ENCODE data around the gene ANKDD1A. TPM values are rescaled to one million over a fixed set of nuclear protein-coding genes. Genes with fewer than 3 reads are reported as not detected.

The ANKDD1A gene
- total RNA-seq, 1 experiment from 2014 or later, result 6.1 TPM

DNA sequence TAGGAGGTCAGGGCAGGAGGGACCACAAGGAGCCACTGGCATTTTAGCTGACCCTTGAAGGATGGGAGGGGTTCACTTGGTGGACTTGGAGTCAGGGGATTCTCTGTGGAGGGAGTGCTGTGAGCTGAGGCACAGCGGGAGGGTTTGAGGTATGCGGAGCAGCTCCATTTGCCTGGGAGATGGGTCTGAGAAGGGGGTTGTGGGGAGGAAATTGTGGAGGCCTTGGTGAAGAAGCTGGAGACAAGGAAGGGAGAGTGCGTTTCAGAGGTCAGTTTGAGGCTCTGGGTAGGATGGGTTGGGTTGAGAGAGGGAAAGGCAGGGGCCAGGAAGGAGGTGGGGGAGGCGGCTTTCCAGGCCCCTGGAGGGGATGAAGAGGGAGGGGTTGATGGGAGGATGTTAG lies 49.7 kb upstream of the ANKDD1A start (continued):
- TF ChIP-seq, protein P1, sequence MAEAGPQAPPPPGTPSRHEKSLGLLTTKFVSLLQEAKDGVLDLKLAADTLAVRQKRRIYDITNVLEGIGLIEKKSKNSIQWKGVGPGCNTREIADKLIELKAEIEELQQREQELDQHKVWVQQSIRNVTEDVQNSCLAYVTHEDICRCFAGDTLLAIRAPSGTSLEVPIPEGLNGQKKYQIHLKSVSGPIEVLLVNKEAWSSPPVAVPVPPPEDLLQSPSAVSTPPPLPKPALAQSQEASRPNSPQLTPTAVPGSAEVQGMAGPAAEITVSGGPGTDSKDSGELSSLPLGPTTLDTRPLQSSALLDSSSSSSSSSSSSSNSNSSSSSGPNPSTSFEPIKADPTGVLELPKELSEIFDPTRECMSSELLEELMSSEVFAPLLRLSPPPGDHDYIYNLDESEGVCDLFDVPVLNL (CRISPR knock-in tag; IDR thresholded peaks at IDR 0.05; ENCODE audit: borderline replicate concordance, low read depth), result no peak
- no peak for TF ChIP-seq ZNF671 (CRISPR knock-in tag; IDR thresholded peaks at IDR 0.05)
- TF ChIP-seq RELA (CRISPR knock-in tag; IDR thresholded peaks at IDR 0.05; ENCODE audit: borderline replicate concordance), result no peak
- no peak for TF ChIP-seq ZNF219 (CRISPR knock-in tag; IDR thresholded peaks at IDR 0.05; ENCODE audit: borderline replicate concordance)
- TF ChIP-seq, protein P2, sequence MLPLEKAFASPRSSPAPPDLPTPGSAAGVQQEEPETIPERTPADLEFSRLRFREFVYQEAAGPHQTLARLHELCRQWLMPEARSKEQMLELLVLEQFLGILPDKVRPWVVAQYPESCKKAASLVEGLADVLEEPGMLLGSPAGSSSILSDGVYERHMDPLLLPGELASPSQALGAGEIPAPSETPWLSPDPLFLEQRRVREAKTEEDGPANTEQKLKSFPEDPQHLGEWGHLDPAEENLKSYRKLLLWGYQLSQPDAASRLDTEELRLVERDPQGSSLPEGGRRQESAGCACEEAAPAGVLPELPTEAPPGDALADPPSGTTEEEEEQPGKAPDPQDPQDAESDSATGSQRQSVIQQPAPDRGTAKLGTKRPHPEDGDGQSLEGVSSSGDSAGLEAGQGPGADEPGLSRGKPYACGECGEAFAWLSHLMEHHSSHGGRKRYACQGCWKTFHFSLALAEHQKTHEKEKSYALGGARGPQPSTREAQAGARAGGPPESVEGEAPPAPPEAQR (CRISPR knock-in tag; IDR thresholded peaks at IDR 0.05), result no peak
- TF ChIP-seq, protein P3, sequence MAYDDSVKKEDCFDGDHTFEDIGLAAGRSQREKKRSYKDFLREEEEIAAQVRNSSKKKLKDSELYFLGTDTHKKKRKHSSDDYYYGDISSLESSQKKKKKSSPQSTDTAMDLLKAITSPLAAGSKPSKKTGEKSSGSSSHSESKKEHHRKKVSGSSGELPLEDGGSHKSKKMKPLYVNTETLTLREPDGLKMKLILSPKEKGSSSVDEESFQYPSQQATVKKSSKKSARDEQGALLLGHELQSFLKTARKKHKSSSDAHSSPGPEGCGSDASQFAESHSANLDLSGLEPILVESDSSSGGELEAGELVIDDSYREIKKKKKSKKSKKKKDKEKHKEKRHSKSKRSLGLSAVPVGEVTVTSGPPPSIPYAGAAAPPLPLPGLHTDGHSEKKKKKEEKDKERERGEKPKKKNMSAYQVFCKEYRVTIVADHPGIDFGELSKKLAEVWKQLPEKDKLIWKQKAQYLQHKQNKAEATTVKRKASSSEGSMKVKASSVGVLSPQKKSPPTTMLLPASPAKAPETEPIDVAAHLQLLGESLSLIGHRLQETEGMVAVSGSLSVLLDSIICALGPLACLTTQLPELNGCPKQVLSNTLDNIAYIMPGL (CRISPR knock-in tag; IDR thresholded peaks at IDR 0.05), result no peak

DNA sequence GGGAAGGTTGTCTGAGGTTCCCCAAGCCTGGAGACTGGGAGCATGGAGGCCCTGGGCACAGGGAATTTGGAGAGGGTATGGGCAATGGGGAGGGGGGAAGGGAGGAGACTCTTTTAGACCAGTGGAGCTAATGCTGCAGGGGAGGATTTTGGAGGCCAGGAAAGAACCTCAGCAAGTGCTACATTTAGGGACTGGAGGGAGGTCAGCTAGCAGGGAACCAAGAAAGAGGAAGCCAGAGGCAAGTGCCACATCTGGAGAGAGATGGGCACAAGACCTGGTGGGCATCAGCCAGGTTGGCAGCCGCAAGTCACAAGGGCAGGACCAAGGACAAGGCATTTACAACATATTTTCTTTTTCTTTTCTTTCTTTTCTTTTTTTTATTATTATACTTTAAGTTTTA lies 49.3 kb upstream of the ANKDD1A start:
- Mint-ChIP-seq H3K4me1 (peaks cover 52% of the 10 kb centered on the region), H3K9me3 (no peaks in the 10 kb centered on the region), H3K36me3 (peaks cover 33% of the 10 kb centered on the region), H3K27me3 (ENCODE audit: low read depth) (no peaks in the 10 kb centered on the region), H3K4me3 (no peak overlapping the region), H3K27ac (no peak overlapping the region; the same call in 1 of the 2 replicates)
- no peak for DNase-seq (ENCODE audit: low spot score)
- CTCF ChIA-PET, result interaction anchor here (1.1 to 2.2 kb wide), 7 partner anchors 22 to 52 kb away, joined by 3 to 10 read pairs (median 4); no protein-coding TSS in a partner anchor
- POLR2A ChIA-PET, result interaction anchor here (1.5 kb wide), 1 partner anchor 11 kb away, joined by 5 read pairs; no protein-coding TSS in a partner anchor
- ATAC-seq, result no peak
- TF ChIP-seq JUN (CRISPR knock-in tag; IDR thresholded peaks at IDR 0.05), result no peak
- TF ChIP-seq, protein P4, sequence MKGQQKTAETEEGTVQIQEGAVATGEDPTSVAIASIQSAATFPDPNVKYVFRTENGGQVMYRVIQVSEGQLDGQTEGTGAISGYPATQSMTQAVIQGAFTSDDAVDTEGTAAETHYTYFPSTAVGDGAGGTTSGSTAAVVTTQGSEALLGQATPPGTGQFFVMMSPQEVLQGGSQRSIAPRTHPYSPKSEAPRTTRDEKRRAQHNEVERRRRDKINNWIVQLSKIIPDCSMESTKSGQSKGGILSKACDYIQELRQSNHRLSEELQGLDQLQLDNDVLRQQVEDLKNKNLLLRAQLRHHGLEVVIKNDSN (CRISPR knock-in tag; IDR thresholded peaks at IDR 0.05), result no peak
- TF ChIP-seq EMX1 (CRISPR knock-in tag; IDR thresholded peaks at IDR 0.05), result no peak
- TF ChIP-seq SP1 (CRISPR knock-in tag; conservative IDR thresholded peaks at IDR 0.05), result no peak
- TF ChIP-seq, protein P5, sequence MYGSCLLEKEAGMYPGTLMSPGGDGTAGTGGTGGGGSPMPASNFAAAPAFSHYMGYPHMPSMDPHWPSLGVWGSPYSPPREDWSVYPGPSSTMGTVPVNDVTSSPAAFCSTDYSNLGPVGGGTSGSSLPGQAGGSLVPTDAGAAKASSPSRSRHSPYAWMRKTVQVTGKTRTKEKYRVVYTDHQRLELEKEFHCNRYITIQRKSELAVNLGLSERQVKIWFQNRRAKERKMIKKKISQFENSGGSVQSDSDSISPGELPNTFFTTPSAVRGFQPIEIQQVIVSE (CRISPR knock-in tag; IDR thresholded peaks at IDR 0.05; ENCODE audit: borderline replicate concordance), result no peak
- TF ChIP-seq FOXP1 (CRISPR knock-in tag; IDR thresholded peaks at IDR 0.05; ENCODE audit: borderline replicate concordance), result no peak
- TF ChIP-seq, protein P6, sequence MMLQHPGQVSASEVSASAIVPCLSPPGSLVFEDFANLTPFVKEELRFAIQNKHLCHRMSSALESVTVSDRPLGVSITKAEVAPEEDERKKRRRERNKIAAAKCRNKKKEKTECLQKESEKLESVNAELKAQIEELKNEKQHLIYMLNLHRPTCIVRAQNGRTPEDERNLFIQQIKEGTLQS (CRISPR knock-in tag; conservative IDR thresholded peaks at IDR 0.05), result no peak
- TF ChIP-seq TEAD4 (CRISPR knock-in tag; IDR thresholded peaks at IDR 0.05), result no peak
- TF ChIP-seq, protein P3 (CRISPR knock-in tag; IDR thresholded peaks at IDR 0.05), result no peak
- TF ChIP-seq MYBL2 (CRISPR knock-in tag; IDR thresholded peaks at IDR 0.05), result no peak
- TF ChIP-seq, protein P7, sequence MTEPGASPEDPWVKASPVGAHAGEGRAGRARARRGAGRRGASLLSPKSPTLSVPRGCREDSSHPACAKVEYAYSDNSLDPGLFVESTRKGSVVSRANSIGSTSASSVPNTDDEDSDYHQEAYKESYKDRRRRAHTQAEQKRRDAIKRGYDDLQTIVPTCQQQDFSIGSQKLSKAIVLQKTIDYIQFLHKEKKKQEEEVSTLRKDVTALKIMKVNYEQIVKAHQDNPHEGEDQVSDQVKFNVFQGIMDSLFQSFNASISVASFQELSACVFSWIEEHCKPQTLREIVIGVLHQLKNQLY (CRISPR knock-in tag; IDR thresholded peaks at IDR 0.05), result no peak
- TF ChIP-seq, protein P8, sequence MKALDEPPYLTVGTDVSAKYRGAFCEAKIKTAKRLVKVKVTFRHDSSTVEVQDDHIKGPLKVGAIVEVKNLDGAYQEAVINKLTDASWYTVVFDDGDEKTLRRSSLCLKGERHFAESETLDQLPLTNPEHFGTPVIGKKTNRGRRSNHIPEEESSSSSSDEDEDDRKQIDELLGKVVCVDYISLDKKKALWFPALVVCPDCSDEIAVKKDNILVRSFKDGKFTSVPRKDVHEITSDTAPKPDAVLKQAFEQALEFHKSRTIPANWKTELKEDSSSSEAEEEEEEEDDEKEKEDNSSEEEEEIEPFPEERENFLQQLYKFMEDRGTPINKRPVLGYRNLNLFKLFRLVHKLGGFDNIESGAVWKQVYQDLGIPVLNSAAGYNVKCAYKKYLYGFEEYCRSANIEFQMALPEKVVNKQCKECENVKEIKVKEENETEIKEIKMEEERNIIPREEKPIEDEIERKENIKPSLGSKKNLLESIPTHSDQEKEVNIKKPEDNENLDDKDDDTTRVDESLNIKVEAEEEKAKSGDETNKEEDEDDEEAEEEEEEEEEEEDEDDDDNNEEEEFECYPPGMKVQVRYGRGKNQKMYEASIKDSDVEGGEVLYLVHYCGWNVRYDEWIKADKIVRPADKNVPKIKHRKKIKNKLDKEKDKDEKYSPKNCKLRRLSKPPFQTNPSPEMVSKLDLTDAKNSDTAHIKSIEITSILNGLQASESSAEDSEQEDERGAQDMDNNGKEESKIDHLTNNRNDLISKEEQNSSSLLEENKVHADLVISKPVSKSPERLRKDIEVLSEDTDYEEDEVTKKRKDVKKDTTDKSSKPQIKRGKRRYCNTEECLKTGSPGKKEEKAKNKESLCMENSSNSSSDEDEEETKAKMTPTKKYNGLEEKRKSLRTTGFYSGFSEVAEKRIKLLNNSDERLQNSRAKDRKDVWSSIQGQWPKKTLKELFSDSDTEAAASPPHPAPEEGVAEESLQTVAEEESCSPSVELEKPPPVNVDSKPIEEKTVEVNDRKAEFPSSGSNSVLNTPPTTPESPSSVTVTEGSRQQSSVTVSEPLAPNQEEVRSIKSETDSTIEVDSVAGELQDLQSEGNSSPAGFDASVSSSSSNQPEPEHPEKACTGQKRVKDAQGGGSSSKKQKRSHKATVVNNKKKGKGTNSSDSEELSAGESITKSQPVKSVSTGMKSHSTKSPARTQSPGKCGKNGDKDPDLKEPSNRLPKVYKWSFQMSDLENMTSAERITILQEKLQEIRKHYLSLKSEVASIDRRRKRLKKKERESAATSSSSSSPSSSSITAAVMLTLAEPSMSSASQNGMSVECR (CRISPR knock-in tag; IDR thresholded peaks at IDR 0.05; ENCODE audit: borderline replicate concordance), result no peak
- TF ChIP-seq NFATC4 (CRISPR knock-in tag; IDR thresholded peaks at IDR 0.05), result no peak
- TF ChIP-seq ZNF121 (CRISPR knock-in tag; IDR thresholded peaks at IDR 0.05), result no peak
- TF ChIP-seq PRRX2 (CRISPR knock-in tag; IDR thresholded peaks at IDR 0.05), result no peak
- TF ChIP-seq HMGA2 (CRISPR knock-in tag; IDR thresholded peaks at IDR 0.05), result no peak

Data from WTC11 (cell line).